CD4-positive, CD25-positive, alpha-beta regulatory T cell (primary cell): ENCODE data around the gene KRT74. TPM values are rescaled to one million over a fixed set of nuclear protein-coding genes. Genes with fewer than 3 reads are reported as not detected.

Source experiments
- ATAC-seq, 2 donors: fragments of 150-1000 bp; cut with Tn5 transposase; one replicate each; pipeline ENCODE4 v1.10.0; 2021; ENCODE audit warnings: low read depth in 2 of 2, moderate number of reproducible peaks in 2 of 2, moderate library complexity in 1 of 2
- DNase-seq, 3 donors: peaks; one replicate each; pipeline versions ENCODE4 v3.0.0 to v3.0.0-alpha.2; 2012 to 2022; ENCODE audit warnings: mixed read lengths in 1 of 3
- H3K27ac ChIP-seq: one replicate; pipeline ENCODE4 v1.7.0; 2013; ENCODE audit warnings: mild to moderate bottlenecking, low read length; ENCODE audit not compliant: insufficient read depth, poor library complexity, severe bottlenecking
- H3K27me3 ChIP-seq: one replicate; pipeline ENCODE4 v1.7.0; 2013; ENCODE audit warnings: low read length; ENCODE audit not compliant: control insufficient read depth, insufficient read depth
- H3K36me3 ChIP-seq: one replicate; pipeline ENCODE4 v1.7.0; 2013; ENCODE audit warnings: mild to moderate bottlenecking, low read length, moderate library complexity; ENCODE audit not compliant: control insufficient read depth, insufficient read depth
- H3K4me1 ChIP-seq: 2 replicates; pipeline ENCODE4 v1.7.0; 2013; ENCODE audit warnings: mild to moderate bottlenecking, low read length; ENCODE audit not compliant: insufficient read depth, control insufficient read depth, poor library complexity, severe bottlenecking
- H3K4me3 ChIP-seq: one replicate; pipeline ENCODE4 v1.7.0; 2013; ENCODE audit warnings: low read depth, mild to moderate bottlenecking, low read length, moderate library complexity
- H3K9me3 ChIP-seq, 2 experiments: 1 replicate in 1 of 2; 2 replicates in 1 of 2; pipeline ENCODE4 v1.7.0; 2013; ENCODE audit warnings: low read length in 2 of 2, mild to moderate bottlenecking in 1 of 2, moderate library complexity in 1 of 2; ENCODE audit not compliant: control insufficient read depth in 2 of 2
- H3K27ac Mint-ChIP-seq, 3 donors: one replicate each; pipeline ENCODE4 v1.8.0; 2020 to 2022; ENCODE audit warnings: mild to moderate bottlenecking in 3 of 3, mixed read lengths in 3 of 3, moderate library complexity in 2 of 3
- H3K27me3 Mint-ChIP-seq: one replicate; pipeline ENCODE4 v1.8.0; 2022; ENCODE audit warnings: mild to moderate bottlenecking, mixed read lengths
- H3K36me3 Mint-ChIP-seq: one replicate; pipeline ENCODE4 v1.8.0; 2020; ENCODE audit warnings: mixed read lengths
- H3K4me1 Mint-ChIP-seq, 4 donors: one replicate each; pipeline ENCODE4 v1.8.0; 2020 to 2022; ENCODE audit warnings: mixed read lengths in 4 of 4, mild to moderate bottlenecking in 1 of 4
- H3K4me3 Mint-ChIP-seq, 4 donors: one replicate each; pipeline ENCODE4 v1.8.0; 2020 to 2022; ENCODE audit warnings: mild to moderate bottlenecking in 4 of 4, mixed read lengths in 4 of 4, moderate library complexity in 3 of 4
- H3K9me3 Mint-ChIP-seq, 7 donors: one replicate each; pipeline ENCODE4 v1.8.0; 2020 to 2022; ENCODE audit warnings: mixed read lengths in 7 of 7, mild to moderate bottlenecking in 3 of 7, moderate library complexity in 2 of 7
- polyA plus RNA-seq, 4 donors: library from polyadenylated mRNA; unstranded; fragments of 300-500 nt; fragmentation: Illumina TruSeq; gene quantifications; one replicate each; pipeline ENCODE4 v1.2.3, GENCODE V29; 2021
- total RNA-seq: library from RNA; stranded (reverse); gene quantifications from one replicate; pipeline ENCODE4 v1.2.3, GENCODE V29; 2022

KRT74 gene
- total and polyA plus RNA-seq, 5 donors from 2014 or later = not detected

- Mint-ChIP-seq H3K27ac (no peak overlapping the region), H3K36me3 (no peaks in the 10 kb centered on the region), H3K27me3 (no peaks in the 10 kb centered on the region), H3K4me1 (no peaks in the 10 kb centered on the region), H3K4me3 (peak overlapping the region in 1 of 4 donors; percentile 62), H3K9me3 (no peaks in the 10 kb centered on the region)
- ATAC-seq (no peak), DNase-seq (no peak)
- H3K36me3 ChIP-seq = no peaks in the 10 kb centered on the region
- no peaks in the 10 kb centered on the region for H3K27me3 ChIP-seq
- no peak overlapping the region for H3K27ac ChIP-seq
- H3K9me3 ChIP-seq = no peaks in the 10 kb centered on the region
- H3K4me3 ChIP-seq = no peak overlapping the region
- H3K4me1 ChIP-seq = no peaks in the 10 kb centered on the region
Measured at GRCh38 chr12:52521175-52521567, 52.5 kb downstream of the KRT74 start.

- Histone ChIP-seq H3K9me3 (no peaks in the 10 kb centered on the region), H3K4me3 (no peak within 1 kb of the TSS), H3K4me1 (no peaks in the 10 kb centered on the region), H3K27me3 (no peaks in the 10 kb centered on the region), H3K27ac (no peak within 1 kb of the TSS), H3K36me3 (no peaks in the 10 kb centered on the region)
- Mint-ChIP-seq H3K4me3 (peak within 1 kb of the TSS in 1 of 4 donors; percentile 62), H3K36me3 (no peaks in the 10 kb centered on the region), H3K4me1 (no peaks in the 10 kb centered on the region), H3K27ac (no peak within 1 kb of the TSS), H3K27me3 (no peaks in the 10 kb centered on the region), H3K9me3 (no peaks in the 10 kb centered on the region)
- ATAC-seq (no peak), DNase-seq (no peak)
Measured at GRCh38 chr12:52519826-52520662, 53.6 kb downstream of the KRT74 start, which contains the start of gene KRT5. KRT5 (minus strand) TSS chr12:52520394; CDS start chr12:52520296, 98 bp downstream.

- no peak for DNase-seq
- Mint-ChIP-seq H3K27ac (no peak overlapping the region), H3K9me3 (no peaks in the 10 kb centered on the region), H3K27me3 (no peaks in the 10 kb centered on the region), H3K4me1 (no peaks in the 10 kb centered on the region), H3K4me3 (no peak overlapping the region), H3K36me3 (no peaks in the 10 kb centered on the region)
- no peaks in the 10 kb centered on the region for H3K4me1 ChIP-seq
- no peaks in the 10 kb centered on the region for H3K27me3 ChIP-seq
- no peaks in the 10 kb centered on the region for H3K9me3 ChIP-seq
- H3K27ac ChIP-seq = no peak overlapping the region
- no peak overlapping the region for H3K4me3 ChIP-seq
- ATAC-seq = no peak
- no peaks in the 10 kb centered on the region for H3K36me3 ChIP-seq
Measured at GRCh38 chr12:52519387-52519703, 54.3 kb downstream of the KRT74 start.

DNA sequence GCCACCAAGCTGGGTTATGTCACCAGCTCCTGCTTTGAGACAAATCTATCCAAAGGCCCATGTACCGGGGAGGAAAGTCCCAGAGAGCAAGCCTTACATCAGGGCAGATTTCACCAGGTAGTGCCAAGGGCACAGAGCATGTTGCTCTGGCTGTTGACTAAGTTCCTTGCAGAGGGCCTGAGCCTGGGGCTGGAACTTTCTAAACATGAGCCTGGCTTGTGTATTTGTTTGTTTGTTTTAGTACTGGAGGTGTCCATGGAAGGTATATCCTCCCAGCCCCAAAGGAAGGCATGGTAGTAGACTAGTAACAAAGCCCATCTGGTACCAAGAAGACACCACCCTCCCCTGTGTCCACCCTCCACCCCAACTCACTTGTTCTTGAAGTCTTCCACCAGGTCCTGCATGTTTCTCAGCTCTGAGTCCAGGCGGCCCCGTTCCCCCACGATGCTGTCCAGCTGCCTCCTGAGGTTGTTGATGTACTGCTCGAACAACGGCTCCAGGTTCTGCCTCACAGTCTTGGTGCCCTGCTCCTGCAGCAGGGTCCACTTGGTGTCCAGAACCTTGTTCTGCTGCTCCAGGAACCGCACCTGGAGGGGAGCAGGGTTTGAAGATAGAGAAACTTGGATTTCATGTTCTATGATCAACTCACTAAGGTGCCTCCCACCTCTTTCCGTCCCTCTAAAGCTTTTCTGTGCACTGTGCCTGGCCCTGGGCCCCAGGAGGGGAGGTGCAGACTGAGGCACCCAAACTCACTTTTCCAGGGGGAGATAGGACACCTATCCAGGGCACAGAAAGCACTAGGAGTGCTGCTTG lies 54.9 kb downstream of the KRT74 start:
- H3K36me3 ChIP-seq = no peaks in the 10 kb centered on the region
- H3K36me3 Mint-ChIP-seq = no peaks in the 10 kb centered on the region

DNA sequence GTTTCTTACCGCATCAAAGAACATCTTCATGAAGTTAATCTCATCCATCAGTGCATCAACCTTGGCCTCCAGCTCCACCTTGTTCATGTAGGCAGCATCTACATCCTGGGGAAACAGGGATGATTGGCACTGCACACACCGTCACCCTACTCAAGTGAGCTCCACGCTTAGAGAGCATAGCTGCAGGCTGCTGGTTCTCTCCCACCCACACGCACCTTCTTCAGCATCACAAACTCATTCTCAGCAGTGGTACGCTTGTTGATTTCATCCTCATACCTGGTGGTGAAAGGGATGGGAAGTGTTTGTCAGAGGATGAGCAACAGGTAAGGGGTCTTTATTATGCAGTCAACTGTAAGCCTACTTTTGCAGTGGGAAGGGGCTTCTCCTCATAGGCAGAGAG lies 55.8 kb downstream of the KRT74 start:
- no peaks in the 10 kb centered on the region for H3K27me3 ChIP-seq
- no peaks in the 10 kb centered on the region for H3K4me1 ChIP-seq
- ATAC-seq (no peak), DNase-seq (no peak)
- no peaks in the 10 kb centered on the region for H3K4me1 Mint-ChIP-seq
- H3K27ac Mint-ChIP-seq = no peak overlapping the region
- H3K4me3 Mint-ChIP-seq = no peak overlapping the region
- no peaks in the 10 kb centered on the region for H3K27me3 Mint-ChIP-seq
- H3K9me3 ChIP-seq = no peaks in the 10 kb centered on the region
- no peak overlapping the region for H3K27ac ChIP-seq
- H3K36me3 Mint-ChIP-seq = no peaks in the 10 kb centered on the region
- H3K4me3 ChIP-seq = no peak overlapping the region
- H3K36me3 ChIP-seq = no peaks in the 10 kb centered on the region
- no peaks in the 10 kb centered on the region for H3K9me3 Mint-ChIP-seq

More for the DNA sequence above, 54.9 kb downstream of the KRT74 start:
- Histone ChIP-seq H3K4me1 (no peaks in the 10 kb centered on the region), H3K9me3 (no peaks in the 10 kb centered on the region), H3K27ac (no peak overlapping the region), H3K27me3 (no peaks in the 10 kb centered on the region), H3K4me3 (no peak overlapping the region)
- no peaks in the 10 kb centered on the region for H3K27me3 Mint-ChIP-seq
- no peak overlapping the region for H3K27ac Mint-ChIP-seq
- H3K9me3 Mint-ChIP-seq = no peaks in the 10 kb centered on the region
- no peak overlapping the region for H3K4me3 Mint-ChIP-seq
- ATAC-seq (no peak), DNase-seq (no peak)
- no peaks in the 10 kb centered on the region for H3K4me1 Mint-ChIP-seq

- Mint-ChIP-seq H3K4me3 (no peak overlapping the region), H3K4me1 (no peaks in the 10 kb centered on the region), H3K27me3 (no peaks in the 10 kb centered on the region), H3K9me3 (no peaks in the 10 kb centered on the region), H3K36me3 (no peaks in the 10 kb centered on the region), H3K27ac (no peak overlapping the region)
- DNase-seq (no peak), ATAC-seq (no peak)
- Histone ChIP-seq H3K4me1 (no peaks in the 10 kb centered on the region), H3K4me3 (no peak overlapping the region), H3K9me3 (no peaks in the 10 kb centered on the region), H3K36me3 (no peaks in the 10 kb centered on the region), H3K27ac (no peak overlapping the region), H3K27me3 (no peaks in the 10 kb centered on the region)
Measured at GRCh38 chr12:52517005-52517835, 56.4 kb downstream of the KRT74 start.

DNA sequence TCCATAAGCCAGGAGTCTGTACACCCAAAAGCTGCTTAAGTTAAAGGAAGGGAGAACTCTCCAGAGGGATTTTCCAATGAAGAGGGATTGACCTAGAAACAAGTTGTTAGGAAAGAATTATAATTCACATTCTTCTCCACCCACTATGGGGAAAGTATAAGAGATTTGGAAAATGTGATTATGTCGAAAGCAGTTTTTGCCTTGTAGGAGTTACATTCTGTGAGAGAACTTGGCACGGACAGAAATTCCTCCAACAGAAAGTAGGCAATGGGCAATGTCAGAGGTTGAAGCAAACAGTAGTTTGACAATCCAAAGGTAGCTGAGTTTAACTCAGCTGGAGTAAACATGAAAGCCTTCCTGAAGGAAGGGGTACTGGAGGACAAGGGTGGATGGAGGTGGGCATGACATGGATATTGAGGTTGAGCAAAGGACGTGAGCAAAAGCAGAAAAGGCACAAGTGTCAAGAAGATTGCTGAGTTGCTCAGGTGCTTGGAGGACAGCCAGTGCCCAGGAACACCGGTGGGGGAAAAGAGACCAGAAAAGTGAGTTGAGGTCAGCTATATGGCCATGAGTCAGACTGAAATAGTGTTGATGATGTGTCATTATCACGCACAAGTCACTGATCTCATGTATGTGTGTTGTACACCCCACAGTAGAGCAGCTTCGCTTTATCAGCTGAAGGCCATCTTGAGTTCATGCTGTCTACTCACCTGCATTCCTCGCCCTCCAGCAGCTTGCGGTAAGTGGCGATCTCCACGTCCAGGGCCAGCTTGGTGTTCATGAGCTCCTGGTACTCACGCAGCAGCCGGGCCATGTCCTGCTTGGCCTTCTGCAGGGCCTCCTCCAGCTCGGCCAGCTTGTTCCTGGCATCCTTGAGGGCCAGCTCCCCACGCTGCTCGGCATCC lies 57.5 kb downstream of the KRT74 start:
- no peak overlapping the region for H3K4me3 ChIP-seq
- Mint-ChIP-seq H3K36me3 (no peaks in the 10 kb centered on the region), H3K27ac (no peak overlapping the region), H3K4me1 (no peaks in the 10 kb centered on the region), H3K9me3 (peaks cover 0 to 5% (median 2%) of the 10 kb centered on the region in 7 donors), H3K27me3 (no peaks in the 10 kb centered on the region), H3K4me3 (no peak overlapping the region)
- ATAC-seq (no peak), DNase-seq (no peak)
- H3K27ac ChIP-seq = no peak overlapping the region
- H3K9me3 ChIP-seq = peaks cover 2 to 7% of the 10 kb centered on the region in 2 experiments
- H3K27me3 ChIP-seq = no peaks in the 10 kb centered on the region
- no peaks in the 10 kb centered on the region for H3K4me1 ChIP-seq
- H3K36me3 ChIP-seq = no peaks in the 10 kb centered on the region
